Endothelial cell of umbilical vein (primary cell): ENCODE data around the gene EPHA5. TPM values are rescaled to one million over a fixed set of nuclear protein-coding genes. Genes with fewer than 3 reads are reported as not detected.

ENCODE experiments used
- BruUV-seq: library from RNA; stranded (reverse); fragments of 400-500 nt; replicated peaks from 2 replicates; lab custom pipeline; 2021; lab: Mats Ljungman, UMichigan
- CTCF ChIA-PET: fragments of 300-600, 350-600 bp; sonication (Branson Sonifier 250); formaldehyde crosslinking; loops from one replicate; lab custom pipeline; 2021; ENCODE audit warnings: antibody characterized with exemption, inconsistent platforms; lab: Charles Lee
- POLR2A ChIA-PET: fragments of 300-600, 350-600 bp; sonication (Branson Sonifier 250); formaldehyde crosslinking; loops from one replicate; lab custom pipeline; 2021; ENCODE audit warnings: antibody characterized with exemption, inconsistent platforms; lab: Charles Lee
- DNase-seq: peaks from one replicate; pipeline ENCODE4 v3.0.0-alpha.2; 2011; ENCODE audit warnings: low read depth, low spot score
- FAIRE-seq: peaks from 2 replicates; lab custom pipeline; 2011; peaks lifted over from hg19 to GRCh38; lab: Jason Lieb, UNC
- H2AFZ ChIP-seq: 2 replicates; pipeline ENCODE4 v1.6.0; 2012; ENCODE audit warnings: low read depth, low read length, control low read depth, inconsistent platforms
- H3K27ac ChIP-seq: 2 replicates; pipeline ENCODE4 v1.5.1; 2011; ENCODE audit warnings: low read depth, mild to moderate bottlenecking, control low read depth, low read length, moderate library complexity; ENCODE audit not compliant: insufficient read depth
- H3K27me3 ChIP-seq, 2 experiments: 2 replicates each; pipeline versions ENCODE4 v1.6.0 to v1.6.1; 2011; ENCODE audit warnings: low read length in 2 of 2, mixed read lengths in 1 of 2; ENCODE audit not compliant: control insufficient read depth in 2 of 2, insufficient read depth in 2 of 2
- H3K36me3 ChIP-seq, 2 experiments: 2 replicates in 1 of 2; 3 replicates in 1 of 2; pipeline ENCODE4 v1.5.1; 2011; ENCODE audit warnings: low read length in 2 of 2, mild to moderate bottlenecking in 1 of 2, moderate library complexity in 1 of 2; ENCODE audit not compliant: control insufficient read depth in 2 of 2, insufficient read depth in 2 of 2; ENCODE audit errors: extremely low read depth in 1 of 2
- H3K4me1 ChIP-seq: 3 replicates; pipeline ENCODE4 v1.5.1; 2011; ENCODE audit warnings: mild to moderate bottlenecking, low read length; ENCODE audit not compliant: control insufficient read depth, insufficient read depth; ENCODE audit errors: extremely low read depth
- H3K4me2 ChIP-seq: 2 replicates; pipeline ENCODE4 v1.6.1; 2011; ENCODE audit warnings: low read length, control low read depth, mixed read lengths; ENCODE audit not compliant: insufficient read depth
- H3K4me3 ChIP-seq, 3 experiments: fragments of 200-600 bp in 1 of 3; sonication (generic), shearing (Covaris generic) in 1 of 3; replicated peaks in 1 of 3; 2 replicates each; pipeline ENCODE4 v1.5.1; 2011 to 2016; ENCODE audit warnings: control low read depth in 3 of 3, low read length in 3 of 3, mild to moderate bottlenecking in 2 of 3, inconsistent platforms in 1 of 3, low read depth in 1 of 3, moderate library complexity in 1 of 3; ENCODE audit not compliant: insufficient read depth in 1 of 3
- H3K79me2 ChIP-seq: 2 replicates; pipeline ENCODE4 v1.6.0; 2012; ENCODE audit warnings: low read length, inconsistent platforms; ENCODE audit not compliant: control insufficient read depth, insufficient read depth
- H3K9ac ChIP-seq: replicated peaks from 2 replicates; pipeline ENCODE3; 2011; ENCODE audit warnings: low read length, control low read depth; ENCODE audit not compliant: insufficient read depth; ENCODE audit errors: extremely low read depth
- H3K9me1 ChIP-seq: replicated peaks from 3 replicates; pipeline ENCODE4 v1.6.0; 2011; ENCODE audit warnings: mild to moderate bottlenecking, low read length; ENCODE audit not compliant: control insufficient read depth, insufficient read depth; ENCODE audit errors: extremely low read depth
- H3K9me3 ChIP-seq: replicated peaks from 2 replicates; pipeline ENCODE4 v1.5.1; 2012; ENCODE audit warnings: low read length, inconsistent platforms; ENCODE audit not compliant: control insufficient read depth, insufficient read depth
- H4K20me1 ChIP-seq: replicated peaks from 2 replicates; pipeline ENCODE3; 2011; ENCODE audit warnings: mild to moderate bottlenecking, low read length; ENCODE audit not compliant: control insufficient read depth, insufficient read depth; ENCODE audit errors: extremely low read depth
- EZH2 ChIP-seq: IDR thresholded peaks from 2 replicates; pipeline ENCODE4 v1.6.1; 2012; ENCODE audit warnings: borderline replicate concordance, low read depth, mild to moderate bottlenecking, moderate library complexity, low read length, inconsistent platforms; ENCODE audit not compliant: severe bottlenecking
- FOS ChIP-seq: IDR thresholded peaks from 2 replicates; pipeline ENCODE4 v1.6.1; 2011; ENCODE audit warnings: mild to moderate bottlenecking, low read length, moderate library complexity, borderline replicate concordance; ENCODE audit not compliant: insufficient read depth
- GATA2 ChIP-seq: IDR thresholded peaks from 2 replicates; pipeline ENCODE4 v1.7.0; 2011; ENCODE audit warnings: low read depth, mild to moderate bottlenecking, moderate library complexity, mixed read lengths, low read length; ENCODE audit not compliant: insufficient read length, insufficient read depth
- JUN ChIP-seq: IDR thresholded peaks from 2 replicates; pipeline ENCODE4 v1.6.1; 2011; ENCODE audit warnings: borderline replicate concordance, low read depth; ENCODE audit not compliant: insufficient read length, insufficient read depth
- MAX ChIP-seq: IDR thresholded peaks from 2 replicates; pipeline ENCODE4 v1.6.1; 2011; ENCODE audit not compliant: insufficient read depth, insufficient read length
- MYC ChIP-seq: IDR thresholded peaks from one replicate; pipeline ENCODE4 v1.6.1; 2011; ENCODE audit warnings: mild to moderate bottlenecking, low read depth, low read length
- POLR2A ChIP-seq: IDR thresholded peaks from 2 replicates; pipeline ENCODE4 v1.6.1; 2012; ENCODE audit warnings: low read depth, mild to moderate bottlenecking, control low read depth, low read length
- POLR2AphosphoS5 ChIP-seq: IDR thresholded peaks from 2 replicates; pipeline ENCODE4 v1.6.1; 2012; ENCODE audit warnings: low read depth, mild to moderate bottlenecking, control low read depth, low read length, moderate library complexity; ENCODE audit not compliant: insufficient read depth
- dilution Hi-C: fragments of 300-500 bp; cut with MboI; formaldehyde crosslinking; loops from one replicate; pipeline ENCODE4 v1.15.0; 2019; ENCODE audit warnings: low sequenced_read_pairs; ENCODE audit not compliant: extremely low pct_ligation_motif_present
- intact Hi-C: fragments of 100-400 bp; cut with micrococcal nuclease; formaldehyde crosslinking; loops from one replicate; pipeline ENCODE4 v1.10.0; 2022
- polyA plus RNA-seq, 4 experiments: library from polyadenylated mRNA; depleted of rRNA in 3 of 4; stranded (reverse) in 3 of 4; unstranded in 1 of 4; fragments of >200 nt; gene quantifications; 2 replicates each; pipeline versions ENCODE4 v1.2.1 to v1.2.3, GENCODE V29; 2011 to 2012; ENCODE audit warnings: missing spikeins in 1 of 4
- total RNA-seq: library from RNA; stranded (reverse); gene quantifications from 2 replicates; pipeline ENCODE4 v1.2.3, GENCODE V29; 2021
- TF ChIP-seq, protein P1 (sequence below), 2 donors: IDR thresholded peaks; 1 replicate in 1 of 2; 2 replicates in 1 of 2; pipeline ENCODE4 v1.5.1; 2011; ENCODE audit warnings: low read length in 2 of 2, mild to moderate bottlenecking in 2 of 2, moderate library complexity in 2 of 2, control low read depth in 1 of 2, inconsistent platforms in 1 of 2, low read depth in 1 of 2; ENCODE audit not compliant: insufficient read depth in 1 of 2; ENCODE audit errors: extremely low read depth in 1 of 2

EPHA5 gene
- total and polyA plus RNA-seq, 2 donors (not counting 3 experiments of a cell fraction or from before 2014, with no cell fraction given) = 0.31 to 0.39 TPM

DNA sequence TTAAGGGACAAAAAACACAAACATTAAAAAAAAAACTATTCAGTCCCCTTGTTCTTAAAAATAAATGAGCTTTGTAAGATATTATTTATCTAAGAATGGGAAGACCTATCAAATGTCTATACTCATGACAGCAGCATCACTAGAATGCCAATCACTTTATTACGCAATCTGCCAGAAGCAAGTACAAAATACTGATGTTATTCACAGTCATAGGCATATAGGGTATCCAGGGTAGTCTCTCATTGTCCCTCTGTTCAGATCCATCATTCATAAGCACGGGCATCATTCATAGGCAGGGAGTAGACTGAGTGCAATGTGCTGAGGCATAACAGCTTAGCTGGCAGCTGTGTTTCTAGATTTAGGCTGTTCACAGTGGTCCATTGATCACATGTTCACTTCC, 109.1 kb downstream of the EPHA5 start:
- no peak overlapping the region for H3K9ac ChIP-seq
- H3K4me3 ChIP-seq = no peak overlapping the region
- H3K4me2 ChIP-seq = no peak overlapping the region
- H3K27me3 ChIP-seq = no peaks in the 10 kb centered on the region
- intact Hi-C loops (no loop called here), dilution Hi-C loops (no loop called here)
- POLR2A ChIA-PET = no interaction called here
- CTCF ChIA-PET = no interaction called here
- FAIRE-seq = no peak
- no peaks in the 10 kb centered on the region for H3K4me1 ChIP-seq
- H2AFZ ChIP-seq = no peak overlapping the region
- H3K79me2 ChIP-seq = no peaks in the 10 kb centered on the region
- no peaks in the 10 kb centered on the region for H3K36me3 ChIP-seq
- H3K9me3 ChIP-seq = no peaks in the 10 kb centered on the region
- H4K20me1 ChIP-seq = no peaks in the 10 kb centered on the region
- H3K9me1 ChIP-seq = no peaks in the 10 kb centered on the region
- no peak for DNase-seq
- no TSS peak for BruUV-seq
- TF ChIP-seq GATA2 (no peak), MAX (no peak), POLR2A (no peak), JUN (no peak), POLR2AphosphoS5 (no peak), MYC (no peak), EZH2 (no peak), FOS (no peak)
- TF ChIP-seq, protein P1, sequence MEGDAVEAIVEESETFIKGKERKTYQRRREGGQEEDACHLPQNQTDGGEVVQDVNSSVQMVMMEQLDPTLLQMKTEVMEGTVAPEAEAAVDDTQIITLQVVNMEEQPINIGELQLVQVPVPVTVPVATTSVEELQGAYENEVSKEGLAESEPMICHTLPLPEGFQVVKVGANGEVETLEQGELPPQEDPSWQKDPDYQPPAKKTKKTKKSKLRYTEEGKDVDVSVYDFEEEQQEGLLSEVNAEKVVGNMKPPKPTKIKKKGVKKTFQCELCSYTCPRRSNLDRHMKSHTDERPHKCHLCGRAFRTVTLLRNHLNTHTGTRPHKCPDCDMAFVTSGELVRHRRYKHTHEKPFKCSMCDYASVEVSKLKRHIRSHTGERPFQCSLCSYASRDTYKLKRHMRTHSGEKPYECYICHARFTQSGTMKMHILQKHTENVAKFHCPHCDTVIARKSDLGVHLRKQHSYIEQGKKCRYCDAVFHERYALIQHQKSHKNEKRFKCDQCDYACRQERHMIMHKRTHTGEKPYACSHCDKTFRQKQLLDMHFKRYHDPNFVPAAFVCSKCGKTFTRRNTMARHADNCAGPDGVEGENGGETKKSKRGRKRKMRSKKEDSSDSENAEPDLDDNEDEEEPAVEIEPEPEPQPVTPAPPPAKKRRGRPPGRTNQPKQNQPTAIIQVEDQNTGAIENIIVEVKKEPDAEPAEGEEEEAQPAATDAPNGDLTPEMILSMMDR (IDR thresholded peaks at IDR 0.05; ENCODE audit: extremely low read depth in 1 of 2, insufficient read depth in 1 of 2, low read depth in 1 of 2, low read length in 2 of 2) = no peak
- no peak overlapping the region for H3K27ac ChIP-seq
